ENCODE measurements around the gene PPIL4.

The PPIL4 gene

GRCh38 chr6:149488815-149489214, 57.0 kb downstream of the PPIL4 start:
- Histone ChIP-seq H3K27ac (no peak overlapping the region), H3K9me3 (no peaks in the 10 kb centered on the region), H3K27me3 (no peaks in the 10 kb centered on the region), H3K4me3 (no peak overlapping the region), H3K4me2 (peak overlapping the region; percentile 39), H3K36me3 (no peaks in the 10 kb centered on the region), H4K20me1 (no peaks in the 10 kb centered on the region), H3K9ac (no peak overlapping the region), H3K4me1 (peaks cover 51% of the 10 kb centered on the region)
- TF ChIP-seq Cebpa-rat (IDR thresholded peaks at IDR 0.05), result no peak

- no peaks in the 10 kb centered on the region for H3K9me3 ChIP-seq
- H3K27me3 ChIP-seq, result no peaks in the 10 kb centered on the region
- no peak overlapping the region for H3K4me2 ChIP-seq
- no peak overlapping the region for H3K4me3 ChIP-seq
- no peak for TF ChIP-seq Cebpa-rat (IDR thresholded peaks at IDR 0.05)
- H3K27ac ChIP-seq, result no peak overlapping the region
- H3K4me1 ChIP-seq, result peaks cover 62% of the 10 kb centered on the region
- H4K20me1 ChIP-seq, result no peaks in the 10 kb centered on the region
- no peak overlapping the region for H3K9ac ChIP-seq
- no peaks in the 10 kb centered on the region for H3K36me3 ChIP-seq
Measured at GRCh38 chr6:149487316-149487715, 58.5 kb downstream of the PPIL4 start.

GRCh38 chr6:149484733-149485700, 60.8 kb downstream of the PPIL4 start, which contains the start of gene ZC3H12D:
TSS of gene ZC3H12D (minus strand) at chr6:149485014. CDS start at chr6:149474543, 10,471 bp downstream.
- Histone ChIP-seq H3K27me3 (no peaks in the 10 kb centered on the region), H3K9me3 (no peaks in the 10 kb centered on the region), H3K4me3 (peak within 1 kb of the TSS; percentile 70), H3K4me1 (peaks cover 72% of the 10 kb centered on the region), H3K36me3 (no peaks in the 10 kb centered on the region; the same call in 1 of the 2 replicates), H3K4me2 (peak within 1 kb of the TSS; percentile 96), H3K9ac (peak within 1 kb of the TSS; percentile 85), H4K20me1 (no peaks in the 10 kb centered on the region), H3K27ac (peak within 1 kb of the TSS; percentile 95)
- no peak for TF ChIP-seq Cebpa-rat (IDR thresholded peaks at IDR 0.05)

GRCh38 chr6:149483849-149484655, 61.8 kb downstream of the PPIL4 start:
- H3K4me3 ChIP-seq, result peak overlapping the region; percentile 70
- peak overlapping the region; percentile 96 for H3K4me2 ChIP-seq
- peak overlapping the region; percentile 95 for H3K27ac ChIP-seq
- H3K9me3 ChIP-seq, result no peaks in the 10 kb centered on the region
- H4K20me1 ChIP-seq, result no peaks in the 10 kb centered on the region
- H3K27me3 ChIP-seq, result no peaks in the 10 kb centered on the region
- TF ChIP-seq Cebpa-rat (IDR thresholded peaks at IDR 0.05), result no peak
- peaks cover 8% of the 10 kb centered on the region; the same call in 1 of the 2 replicates for H3K36me3 ChIP-seq
- peak overlapping the region; percentile 85 for H3K9ac ChIP-seq
- peaks cover 72% of the 10 kb centered on the region for H3K4me1 ChIP-seq

- Histone ChIP-seq H4K20me1 (no peaks in the 10 kb centered on the region), H3K9ac (peak overlapping the region; percentile 85), H3K27ac (peak overlapping the region; percentile 95), H3K9me3 (no peaks in the 10 kb centered on the region), H3K27me3 (no peaks in the 10 kb centered on the region), H3K4me1 (peaks cover 72% of the 10 kb centered on the region), H3K4me3 (peak overlapping the region; percentile 70), H3K36me3 (peaks cover 12% of the 10 kb centered on the region; the same call in 1 of the 2 replicates), H3K4me2 (peak overlapping the region; percentile 96)
- TF ChIP-seq Cebpa-rat (IDR thresholded peaks at IDR 0.05), result no peak
Measured at GRCh38 chr6:149483334-149483725, 62.5 kb downstream of the PPIL4 start.

- H3K27ac ChIP-seq, result peak overlapping the region; percentile 95
- no peak for TF ChIP-seq Cebpa-rat (IDR thresholded peaks at IDR 0.05)
- peaks cover 12% of the 10 kb centered on the region; the same call in 1 of the 2 replicates for H3K36me3 ChIP-seq
- peak overlapping the region; percentile 70 for H3K4me3 ChIP-seq
- H3K4me2 ChIP-seq, result peak overlapping the region; percentile 96
- H4K20me1 ChIP-seq, result no peaks in the 10 kb centered on the region
- H3K9me3 ChIP-seq, result no peaks in the 10 kb centered on the region
- no peaks in the 10 kb centered on the region for H3K27me3 ChIP-seq
- peaks cover 75% of the 10 kb centered on the region for H3K4me1 ChIP-seq
- H3K9ac ChIP-seq, result peak overlapping the region; percentile 85
Measured at GRCh38 chr6:149482545-149483333, 63.1 kb downstream of the PPIL4 start.

GRCh38 chr6:149480502-149481280, 65.2 kb downstream of the PPIL4 start:
- Histone ChIP-seq H3K9ac (peak overlapping the region; percentile 85), H3K4me3 (peak overlapping the region; percentile 70), H3K36me3 (peaks cover 32% of the 10 kb centered on the region), H3K4me1 (peaks cover 83% of the 10 kb centered on the region), H3K4me2 (peak overlapping the region; percentile 96), H4K20me1 (peaks cover 15% of the 10 kb centered on the region; the same call in 1 of the 2 replicates), H3K27me3 (no peaks in the 10 kb centered on the region), H3K27ac (peak overlapping the region; percentile 95), H3K9me3 (no peaks in the 10 kb centered on the region)
- no peak for TF ChIP-seq Cebpa-rat (IDR thresholded peaks at IDR 0.05)

- H3K9me3 ChIP-seq, result no peaks in the 10 kb centered on the region
- H3K36me3 ChIP-seq, result peaks cover 50% of the 10 kb centered on the region
- H3K4me3 ChIP-seq, result no peak overlapping the region
- TF ChIP-seq Cebpa-rat (IDR thresholded peaks at IDR 0.05), result no peak
- peaks cover 90% of the 10 kb centered on the region for H3K4me1 ChIP-seq
- H3K27ac ChIP-seq, result peak overlapping the region; percentile 95
- H4K20me1 ChIP-seq, result peaks cover 33% of the 10 kb centered on the region
- no peaks in the 10 kb centered on the region for H3K27me3 ChIP-seq
- H3K4me2 ChIP-seq, result peak overlapping the region; percentile 96
- H3K9ac ChIP-seq, result peak overlapping the region; percentile 12; the same call in 1 of the 2 replicates
Measured at GRCh38 chr6:149478631-149479314, 67.1 kb downstream of the PPIL4 start.

Measured in BLaER1 (cell line).